HepG2 (cell line): Measurements from ENCODE around the gene CEP78.

Experiments used
- BRD4 ChIP-seq: sonication (generic); formaldehyde crosslinking; IDR thresholded peaks from 2 replicates; pipeline ENCODE4 v1.4.0; 2020; ENCODE audit warnings: missing genetic modification reagents
- DNMT1 ChIP-seq: sonication (generic); formaldehyde crosslinking; IDR thresholded peaks from 2 replicates; pipeline ENCODE4 v1.5.1; 2020; ENCODE audit warnings: mild to moderate bottlenecking, missing genetic modification reagents
- EP300 ChIP-seq, 3 experiments: sonication (generic) in 1 of 3; formaldehyde crosslinking in 1 of 3; IDR thresholded peaks; 2 replicates each; pipeline versions ENCODE4 v1.5.1 to v1.6.1; 2011 to 2020; ENCODE audit warnings: low read depth in 2 of 3, low read length in 2 of 3, borderline replicate concordance in 1 of 3, improper control_type of control experiment in 1 of 3, mild to moderate bottlenecking in 1 of 3, missing genetic modification reagents in 1 of 3, moderate library complexity in 1 of 3
- FLYWCH1 ChIP-seq: sonication (generic); formaldehyde crosslinking; IDR thresholded peaks from 2 replicates; pipeline ENCODE4 v1.8.1; 2023; ENCODE audit warnings: mild to moderate bottlenecking, missing genetic modification reagents
- IRF1 ChIP-seq: sonication (generic); formaldehyde crosslinking; IDR thresholded peaks from 2 replicates; pipeline ENCODE4 v1.4.0; 2020; ENCODE audit warnings: low read depth, mild to moderate bottlenecking, missing genetic modification reagents
- NCOA1 ChIP-seq: sonication (generic); formaldehyde crosslinking; IDR thresholded peaks from 2 replicates; pipeline ENCODE4 v1.9.0; 2021; ENCODE audit warnings: missing genetic modification reagents
- RAD51 ChIP-seq: fragments of 450-650 bp; IDR thresholded peaks from 2 replicates; pipeline ENCODE4 v1.6.1; 2016; ENCODE audit warnings: borderline replicate concordance
- RNF2 ChIP-seq: fragments of 450-650 bp; conservative IDR thresholded peaks from 2 replicates; pipeline ENCODE4 v1.6.1; 2016; ENCODE audit warnings: low read depth
- ZNF335 ChIP-seq: sonication (generic); formaldehyde crosslinking; IDR thresholded peaks from 2 replicates; pipeline ENCODE4 v1.4.0; 2020; ENCODE audit warnings: missing genetic modification reagents
- ZNF660 ChIP-seq: sonication (generic); formaldehyde crosslinking; IDR thresholded peaks from 2 replicates; pipeline ENCODE4 v1.5.1; 2020; ENCODE audit warnings: mild to moderate bottlenecking, low read depth, missing genetic modification reagents, borderline replicate concordance
- ZNF782 ChIP-seq: sonication (generic); formaldehyde crosslinking; IDR thresholded peaks from 2 replicates; pipeline ENCODE4 v1.4.0; 2020; ENCODE audit warnings: missing genetic modification reagents, mild to moderate bottlenecking, borderline replicate concordance
- TF ChIP-seq, protein P1 (sequence below): IDR thresholded peaks from 2 replicates; pipeline ENCODE4 v1.6.1; 2012; ENCODE audit warnings: inconsistent platforms

DNA sequence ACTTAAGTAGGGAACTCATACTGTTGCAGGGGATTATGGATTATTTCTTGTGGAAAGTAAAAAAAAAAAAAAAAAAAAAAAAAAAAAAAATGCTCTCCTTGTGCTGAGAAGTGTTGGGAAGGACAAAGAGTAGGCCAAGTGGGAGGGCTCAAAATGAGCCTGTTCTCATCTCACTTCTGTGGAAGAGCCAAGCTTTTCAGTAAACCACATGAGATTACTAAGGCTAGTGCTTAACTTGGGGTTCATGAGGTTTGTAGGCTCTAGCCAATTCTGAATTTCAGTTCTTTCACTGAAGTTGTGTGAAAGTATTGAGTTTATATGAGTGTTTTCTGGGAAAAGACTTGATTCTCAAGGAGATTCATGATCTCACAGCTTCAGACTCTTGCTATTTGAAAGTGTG is 23.0 kb upstream of the CEP78 start:
- TF ChIP-seq RAD51 = no peak
- TF ChIP-seq ZNF782 (CRISPR knock-in tag) = no peak
- TF ChIP-seq BRD4 (CRISPR knock-in tag) = no peak
- no peak for TF ChIP-seq ZNF660 (CRISPR knock-in tag)
- no peak for TF ChIP-seq RNF2
- no peak for TF ChIP-seq ZNF335 (CRISPR knock-in tag)
- TF ChIP-seq NCOA1 = no peak
- TF ChIP-seq FLYWCH1 (CRISPR knock-in tag) = no peak
- no peak for TF ChIP-seq IRF1 (CRISPR knock-in tag)
- TF ChIP-seq, protein P1, sequence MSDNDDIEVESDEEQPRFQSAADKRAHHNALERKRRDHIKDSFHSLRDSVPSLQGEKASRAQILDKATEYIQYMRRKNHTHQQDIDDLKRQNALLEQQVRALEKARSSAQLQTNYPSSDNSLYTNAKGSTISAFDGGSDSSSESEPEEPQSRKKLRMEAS = no peak
- TF ChIP-seq EP300 (IDR thresholded peaks at IDR 0.05; ENCODE audit: low read depth in 2 of 2, low read length in 2 of 2) = no peak
- TF ChIP-seq EP300 (CRISPR knock-in tag; IDR thresholded peaks at IDR 0.05; ENCODE audit: borderline replicate concordance) = no peak
- TF ChIP-seq DNMT1 = no peak
